SH-SY5Y (cell line): ENCODE data around the gene TRIM37.

Experiments used
- GATA2 ChIP-seq: IDR thresholded peaks from 2 replicates; pipeline ENCODE4 v1.6.1; 2011; ENCODE audit warnings: mild to moderate bottlenecking, low read depth, low read length
- GATA3 ChIP-seq: IDR thresholded peaks from 2 replicates; pipeline ENCODE4 v1.6.1; 2011; ENCODE audit warnings: low read depth, mild to moderate bottlenecking, low read length, moderate library complexity

DNA sequence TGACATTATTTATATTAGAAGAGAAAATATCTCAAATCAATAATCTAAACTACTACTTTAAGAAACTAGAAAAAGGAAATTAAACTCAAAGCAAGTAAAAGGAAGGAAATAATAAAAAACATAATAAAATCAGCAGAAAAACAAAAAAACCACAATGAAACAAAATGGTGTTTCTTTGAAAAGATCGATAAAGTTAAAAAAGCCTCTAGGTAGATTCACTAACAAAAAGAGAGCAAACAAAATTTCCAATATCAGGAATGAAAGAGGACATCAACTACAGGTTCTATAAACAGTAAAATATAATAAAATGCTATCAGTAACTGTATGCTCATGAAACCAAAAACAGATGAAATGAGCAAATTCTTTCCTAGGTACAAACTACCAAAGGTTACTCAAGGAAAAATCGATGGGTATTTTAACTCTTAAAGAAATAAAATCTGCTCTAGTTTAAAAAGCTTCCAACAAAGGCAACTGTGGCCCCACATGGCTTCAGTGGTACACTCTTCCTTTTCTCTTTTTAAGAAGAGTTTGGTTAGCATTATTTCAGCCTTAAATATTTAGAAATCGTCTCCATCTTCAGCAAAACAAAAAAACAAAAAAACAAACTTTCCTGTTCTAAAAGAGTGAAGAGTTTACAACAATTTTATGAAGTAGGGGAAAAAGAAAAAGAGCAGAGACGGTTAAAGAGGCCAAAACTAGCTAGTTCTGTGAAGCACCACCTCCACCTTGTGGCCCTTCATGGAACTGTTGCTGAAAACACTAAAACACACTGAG lies 102.2 kb downstream of the TRIM37 start:
- TF ChIP-seq GATA2 (no peak), GATA3 (no peak)
